ENCODE results near the gene ZNF680.

DNA sequence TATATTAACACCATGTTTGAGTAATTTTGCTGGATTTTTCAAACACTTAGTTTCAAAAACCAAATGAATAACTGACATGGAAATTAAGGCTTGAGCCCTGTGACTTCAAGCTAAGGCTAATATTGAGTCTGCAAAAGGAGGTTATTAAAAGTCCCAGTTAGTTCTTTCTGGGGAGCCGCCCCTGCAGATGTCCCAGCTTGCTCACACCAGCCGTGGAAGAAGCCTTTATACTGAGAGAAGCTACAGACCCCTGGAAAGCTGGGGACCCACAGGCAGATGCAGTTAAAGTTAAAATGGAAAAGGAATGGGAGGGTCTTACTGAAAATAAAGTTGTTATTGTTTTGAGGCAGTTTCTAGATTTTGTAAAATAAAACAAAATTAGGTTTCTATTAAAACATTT is 18.5 kb upstream of the ZNF680 start:
- no peak for TF ChIP-seq POLR2A (IDR thresholded peaks at IDR 0.05; ENCODE audit: low read depth, low read length)
- no peak for TF ChIP-seq CTCF (conservative IDR thresholded peaks at IDR 0.05; ENCODE audit: low read depth, low read length)
- TF ChIP-seq RAD21 (IDR thresholded peaks at IDR 0.05; ENCODE audit: low read length): no peak
- no peak for TF ChIP-seq RFX5 (IDR thresholded peaks at IDR 0.05; ENCODE audit: low read depth, low read length)
- TF ChIP-seq, protein P1, sequence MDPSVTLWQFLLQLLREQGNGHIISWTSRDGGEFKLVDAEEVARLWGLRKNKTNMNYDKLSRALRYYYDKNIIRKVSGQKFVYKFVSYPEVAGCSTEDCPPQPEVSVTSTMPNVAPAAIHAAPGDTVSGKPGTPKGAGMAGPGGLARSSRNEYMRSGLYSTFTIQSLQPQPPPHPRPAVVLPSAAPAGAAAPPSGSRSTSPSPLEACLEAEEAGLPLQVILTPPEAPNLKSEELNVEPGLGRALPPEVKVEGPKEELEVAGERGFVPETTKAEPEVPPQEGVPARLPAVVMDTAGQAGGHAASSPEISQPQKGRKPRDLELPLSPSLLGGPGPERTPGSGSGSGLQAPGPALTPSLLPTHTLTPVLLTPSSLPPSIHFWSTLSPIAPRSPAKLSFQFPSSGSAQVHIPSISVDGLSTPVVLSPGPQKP (IDR thresholded peaks at IDR 0.05; ENCODE audit: borderline replicate concordance, low read depth, low read length): no peak
- TF ChIP-seq FOS (IDR thresholded peaks at IDR 0.05; ENCODE audit: low read depth, low read length): no peak
- TF ChIP-seq CEBPB (IDR thresholded peaks at IDR 0.05; ENCODE audit: low read depth, low read length): no peak
- TF ChIP-seq NFE2L2 (IDR thresholded peaks at IDR 0.05; ENCODE audit: low read depth, low read length): no peak
- TF ChIP-seq BHLHE40 (IDR thresholded peaks at IDR 0.05; ENCODE audit: low read depth, low read length): no peak
- no peak for TF ChIP-seq RCOR1 (IDR thresholded peaks at IDR 0.05; ENCODE audit: insufficient replicate concordance, low read length)
